Neural crest cell (in vitro differentiated cells): ENCODE data around the gene KIAA1614. TPM values are rescaled to one million over a fixed set of nuclear protein-coding genes. Genes with fewer than 3 reads are reported as not detected.
A peak's percentile ranks its signal among the peaks of the same experiment; 100 is the strongest.

Experiments used
- DNase-seq: peaks from one replicate; pipeline ENCODE4 v3.0.0; 2021; ENCODE audit warnings: low read depth, mixed read lengths, low spot score
- H3K27ac Mint-ChIP-seq: one replicate; pipeline ENCODE4 v1.8.0; 2021; ENCODE audit warnings: mild to moderate bottlenecking, mixed read lengths; ENCODE audit not compliant: unreplicated experiment
- H3K27me3 Mint-ChIP-seq: 2 replicates; pipeline ENCODE4 v1.8.0; 2021; ENCODE audit warnings: low read depth, mild to moderate bottlenecking, mixed read lengths
- H3K36me3 Mint-ChIP-seq: 2 replicates; pipeline ENCODE4 v1.8.0; 2021; ENCODE audit warnings: low read depth, mild to moderate bottlenecking, mixed read lengths
- H3K4me1 Mint-ChIP-seq: 2 replicates; pipeline ENCODE4 v1.8.0; 2021; ENCODE audit warnings: mixed read lengths
- H3K4me3 Mint-ChIP-seq: one replicate; pipeline ENCODE4 v1.8.0; 2021; ENCODE audit warnings: mild to moderate bottlenecking, mixed read lengths
- H3K9me3 Mint-ChIP-seq: 2 replicates; pipeline ENCODE4 v1.8.0; 2021; ENCODE audit warnings: mixed read lengths
- CTCF ChIP-seq: fragments of 200-600 bp; sonication (generic); conservative IDR thresholded peaks from 2 replicates; pipeline ENCODE4 v1.5.0; 2021; ENCODE audit warnings: antibody characterized with exemption, mild to moderate bottlenecking
- total RNA-seq: library from RNA; stranded (reverse); gene quantifications from 2 replicates; pipeline ENCODE4 v1.2.1, GENCODE V29; 2021

KIAA1614 gene
- total RNA-seq, 1 donor from 2014 or later = 2.1 TPM

GRCh38 chr1:180923021-180923841 is 10.5 kb downstream of the KIAA1614 start:
- H3K9me3 Mint-ChIP-seq = no peaks in the 10 kb centered on the region
- TF ChIP-seq CTCF = no peak
- DNase-seq = no peak
- H3K4me1 Mint-ChIP-seq = peaks cover 66% of the 10 kb centered on the region
- H3K4me3 Mint-ChIP-seq = peak overlapping the region; percentile 48
- no peaks in the 10 kb centered on the region for H3K36me3 Mint-ChIP-seq
- H3K27me3 Mint-ChIP-seq = no peaks in the 10 kb centered on the region
- H3K27ac Mint-ChIP-seq = peak overlapping the region; percentile 51

- no peak for DNase-seq
- Mint-ChIP-seq H3K9me3 (no peaks in the 10 kb centered on the region), H3K27ac (peak overlapping the region; percentile 51), H3K27me3 (no peaks in the 10 kb centered on the region), H3K36me3 (peaks cover 2% of the 10 kb centered on the region), H3K4me3 (no peak overlapping the region), H3K4me1 (peaks cover 72% of the 10 kb centered on the region)
- no peak for TF ChIP-seq CTCF
Observed at GRCh38 chr1:180923887-180924286, 11.2 kb downstream of the KIAA1614 start.

- no peak overlapping the region for H3K27ac Mint-ChIP-seq
- H3K4me1 Mint-ChIP-seq = peaks cover 76% of the 10 kb centered on the region
- TF ChIP-seq CTCF = no peak
- peaks cover 2% of the 10 kb centered on the region for H3K36me3 Mint-ChIP-seq
- no peak overlapping the region for H3K4me3 Mint-ChIP-seq
- H3K27me3 Mint-ChIP-seq = no peaks in the 10 kb centered on the region
- DNase-seq = no peak
- no peaks in the 10 kb centered on the region for H3K9me3 Mint-ChIP-seq
Observed at GRCh38 chr1:180924939-180925338, 12.2 kb downstream of the KIAA1614 start.

- H3K36me3 Mint-ChIP-seq = peaks cover 2% of the 10 kb centered on the region
- H3K9me3 Mint-ChIP-seq = no peaks in the 10 kb centered on the region
- H3K27me3 Mint-ChIP-seq = no peaks in the 10 kb centered on the region
- no peak for TF ChIP-seq CTCF
- H3K27ac Mint-ChIP-seq = peak overlapping the region; percentile 6
- peaks cover 78% of the 10 kb centered on the region for H3K4me1 Mint-ChIP-seq
- peak overlapping the region; percentile 67 for H3K4me3 Mint-ChIP-seq
- no peak for DNase-seq
Observed at GRCh38 chr1:180925471-180926051, 12.9 kb downstream of the KIAA1614 start.

- no peak for DNase-seq
- peaks cover 77% of the 10 kb centered on the region for H3K4me1 Mint-ChIP-seq
Observed at GRCh38 chr1:180926164-180926981, 13.7 kb downstream of the KIAA1614 start.

More at GRCh38 chr1:180926164-180926981, 13.7 kb downstream of the KIAA1614 start:
- Mint-ChIP-seq H3K36me3 (peaks cover 2% of the 10 kb centered on the region), H3K27ac (peak overlapping the region; percentile 88), H3K4me3 (peak overlapping the region; percentile 67), H3K27me3 (no peaks in the 10 kb centered on the region), H3K9me3 (no peaks in the 10 kb centered on the region)
- TF ChIP-seq CTCF = no peak
